ENCODE results near the gene FHOD3.

The FHOD3 gene

GRCh38 chr18:36297417-36298125 lies at the start of gene FHOD3:
TSS of gene FHOD3 (plus strand) at chr18:36297713. CDS start at chr18:36297836, 123 bp downstream.
- no peak for DNase-seq (ENCODE audit: low read depth)

- no peak for DNase-seq (ENCODE audit: low read depth)
Measured at GRCh38 chr18:36249392-36249791, 48.1 kb upstream of the FHOD3 start.

- DNase-seq (ENCODE audit: low read depth) = no peak
Measured at GRCh38 chr18:36250827-36251226, 46.7 kb upstream of the FHOD3 start.

- no peak for DNase-seq (ENCODE audit: low read depth)
Measured at GRCh38 chr18:36255072-36255698, 42.3 kb upstream of the FHOD3 start.

GRCh38 chr18:36256094-36256493 lies 41.4 kb upstream of the FHOD3 start:
- no peak for DNase-seq (ENCODE audit: low read depth)

GRCh38 chr18:36262971-36263370 lies 34.5 kb upstream of the FHOD3 start:
- no peak for DNase-seq (ENCODE audit: low read depth)

GRCh38 chr18:36264283-36264682 lies 33.2 kb upstream of the FHOD3 start:
- no peak for DNase-seq (ENCODE audit: low read depth)

GRCh38 chr18:36265015-36265414 lies 32.5 kb upstream of the FHOD3 start:
- DNase-seq (ENCODE audit: low read depth) = no peak

GRCh38 chr18:36269157-36269556 lies 28.4 kb upstream of the FHOD3 start:
- DNase-seq (ENCODE audit: low read depth) = no peak

- DNase-seq (ENCODE audit: low read depth) = no peak
Measured at GRCh38 chr18:36271153-36271552, 26.4 kb upstream of the FHOD3 start.

- DNase-seq (ENCODE audit: low read depth) = no peak
Measured at GRCh38 chr18:36273347-36273746, 24.2 kb upstream of the FHOD3 start.

- DNase-seq (ENCODE audit: low read depth) = no peak
Measured at GRCh38 chr18:36274083-36274715, 23.3 kb upstream of the FHOD3 start.

- DNase-seq (ENCODE audit: low read depth) = no peak
Measured at GRCh38 chr18:36275561-36275960, 22.0 kb upstream of the FHOD3 start.

GRCh38 chr18:36279001-36279400 lies 18.5 kb upstream of the FHOD3 start:
- DNase-seq (ENCODE audit: low read depth) = no peak

GRCh38 chr18:36281936-36282335 lies 15.6 kb upstream of the FHOD3 start:
- no peak for DNase-seq (ENCODE audit: low read depth)

GRCh38 chr18:36283448-36283847 lies 14.1 kb upstream of the FHOD3 start:
- no peak for DNase-seq (ENCODE audit: low read depth)

- DNase-seq (ENCODE audit: low read depth) = no peak
Measured at GRCh38 chr18:36284268-36284667, 13.2 kb upstream of the FHOD3 start.

- DNase-seq (ENCODE audit: low read depth) = no peak
Measured at GRCh38 chr18:36284671-36285295, 12.7 kb upstream of the FHOD3 start.

GRCh38 chr18:36287653-36288052 lies 9.9 kb upstream of the FHOD3 start:
- no peak for DNase-seq (ENCODE audit: low read depth)

- no peak for DNase-seq (ENCODE audit: low read depth)
Measured at GRCh38 chr18:36288689-36289088, 8.8 kb upstream of the FHOD3 start.

- no peak for DNase-seq (ENCODE audit: low read depth)
Measured at GRCh38 chr18:36294031-36294430, 3.5 kb upstream of the FHOD3 start.

- no peak for DNase-seq (ENCODE audit: low read depth)
Measured at GRCh38 chr18:36295214-36295613, 2.3 kb upstream of the FHOD3 start.

- DNase-seq (ENCODE audit: low read depth) = no peak
Measured at GRCh38 chr18:36295880-36296301, 1.6 kb upstream of the FHOD3 start.

Data from stimulated activated CD8-positive, alpha-beta memory T cell treated with anti-CD3 and anti-CD28 coated beads, Interleukin-15, amount 100 ng/mL, for 24 hours (primary cell).